Stimulated activated CD8-positive, alpha-beta memory T cell treated with anti-CD3 and anti-CD28 coated beads, Interleukin-15, amount 100 ng/mL, for 48 hours (primary cell): ENCODE measurements around the gene FHOD3.

Experiments used
- DNase-seq, 2 donors: peaks; one replicate each; pipeline ENCODE4 v3.0.0-alpha.2; 2020; ENCODE audit warnings: low read depth in 2 of 2

Gene FHOD3

GRCh38 chr18:36296650-36297416 lies 680 bp upstream of the FHOD3 start:
- DNase-seq: no peak

DNA sequence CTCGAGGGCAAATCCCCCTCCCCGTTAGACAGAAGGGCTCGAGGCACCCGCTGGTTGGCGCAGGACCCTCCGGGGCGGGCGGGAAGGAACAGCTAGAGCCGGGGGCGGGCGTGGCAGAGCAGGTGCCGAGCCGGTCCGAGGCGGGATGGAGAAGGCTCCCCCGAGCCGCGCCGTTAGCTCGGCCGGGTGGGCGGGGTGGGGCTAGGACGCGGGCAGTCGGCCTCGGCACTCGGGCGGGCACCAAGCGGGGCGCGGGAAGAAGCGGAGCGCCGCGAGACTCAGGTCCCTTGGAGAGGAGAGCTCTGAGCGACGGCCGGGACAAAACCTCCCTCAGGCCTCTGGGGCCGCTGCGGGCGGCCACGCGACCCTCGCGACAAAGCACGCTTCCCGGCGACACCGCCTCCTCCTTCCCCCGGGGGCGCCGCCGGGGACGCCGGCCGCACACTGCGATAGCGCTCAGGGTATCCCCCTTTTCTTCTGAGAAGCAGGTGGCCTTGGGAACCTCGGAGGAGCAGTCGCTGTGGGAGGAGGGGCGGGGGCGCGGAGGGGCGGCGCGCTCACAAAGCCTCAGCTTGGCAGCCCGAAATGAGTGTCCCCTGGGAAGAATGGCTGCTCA lies 721 bp downstream of the FHOD3 start:
- DNase-seq: no peak

DNA sequence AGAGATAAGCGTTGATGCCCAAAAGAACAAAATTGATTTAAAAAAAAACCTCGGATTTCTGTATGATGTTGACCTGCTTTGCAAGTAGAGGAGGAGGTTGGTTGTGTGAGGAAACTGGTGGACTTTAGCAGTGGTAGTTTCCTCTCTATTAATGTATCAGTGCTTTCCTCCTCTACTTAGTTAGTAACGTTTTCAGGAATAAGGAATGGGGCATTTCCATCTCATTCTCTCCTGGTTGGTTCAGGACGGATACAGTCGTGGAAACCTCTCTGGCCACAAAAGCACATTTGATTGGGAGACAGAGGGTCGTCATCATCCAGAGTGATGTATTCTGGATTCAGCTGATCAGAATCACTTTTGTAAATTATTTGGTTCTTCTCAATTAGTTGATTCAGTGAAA lies 1.5 kb downstream of the FHOD3 start:
- DNase-seq: no peak

DNA sequence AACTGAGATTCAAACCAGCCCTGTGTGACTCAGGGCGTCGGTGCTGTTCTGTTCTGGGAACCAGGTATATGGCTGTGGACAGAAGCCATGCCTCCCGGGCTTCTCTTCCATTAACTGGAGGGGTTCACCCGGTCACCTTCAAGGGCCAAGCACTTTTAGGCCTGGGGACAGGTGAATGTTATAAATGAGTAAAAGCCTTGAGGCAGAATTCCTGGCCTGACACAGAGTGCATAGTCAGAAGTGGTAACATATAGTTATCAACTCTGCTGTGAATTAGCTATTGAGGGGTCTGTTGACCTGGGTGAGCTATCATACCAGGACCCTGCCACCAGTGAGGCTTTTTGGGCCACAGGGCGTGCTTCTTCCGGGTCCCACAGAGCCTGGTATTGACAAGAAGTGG lies 2.7 kb downstream of the FHOD3 start:
- DNase-seq: no peak

DNA sequence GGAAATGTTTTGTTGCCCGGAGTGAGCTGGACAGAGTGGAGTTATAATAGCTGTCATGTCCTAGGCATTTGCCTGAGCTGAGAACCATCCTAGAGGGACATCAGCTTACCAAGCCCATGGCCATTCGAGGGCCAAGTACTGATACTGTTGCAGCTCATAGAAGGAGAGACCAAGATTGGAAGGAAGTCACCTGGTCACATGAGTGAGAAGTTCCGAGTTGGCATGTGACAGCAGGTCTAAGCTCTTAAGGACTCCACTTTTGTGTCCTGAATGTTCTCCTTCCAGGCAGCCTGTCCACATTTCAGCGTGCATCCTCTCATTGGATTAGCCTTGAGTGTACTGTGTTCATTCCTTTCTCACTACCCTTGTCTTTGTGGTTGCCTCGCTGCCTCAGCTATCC lies 4.4 kb downstream of the FHOD3 start:
- DNase-seq: no peak

DNA sequence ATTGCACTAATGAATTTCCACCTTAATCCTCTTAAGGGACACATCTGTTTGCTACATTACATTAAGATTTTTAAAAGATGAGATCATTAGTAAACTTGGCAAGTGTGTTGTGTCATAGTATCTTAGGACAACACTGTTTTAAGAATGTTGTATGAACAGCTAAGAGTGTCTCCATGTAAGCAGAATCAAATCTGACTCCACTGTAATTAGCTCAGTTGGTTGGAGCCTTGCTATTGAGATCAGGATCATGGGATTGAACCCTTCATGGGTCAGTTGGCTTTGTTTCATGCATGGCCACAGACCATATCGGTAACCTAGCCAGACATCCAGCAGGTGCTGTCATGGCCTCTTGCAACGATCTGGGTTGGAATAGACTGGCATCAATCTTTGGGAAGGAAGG lies 5.2 kb downstream of the FHOD3 start:
- DNase-seq: no peak

DNA sequence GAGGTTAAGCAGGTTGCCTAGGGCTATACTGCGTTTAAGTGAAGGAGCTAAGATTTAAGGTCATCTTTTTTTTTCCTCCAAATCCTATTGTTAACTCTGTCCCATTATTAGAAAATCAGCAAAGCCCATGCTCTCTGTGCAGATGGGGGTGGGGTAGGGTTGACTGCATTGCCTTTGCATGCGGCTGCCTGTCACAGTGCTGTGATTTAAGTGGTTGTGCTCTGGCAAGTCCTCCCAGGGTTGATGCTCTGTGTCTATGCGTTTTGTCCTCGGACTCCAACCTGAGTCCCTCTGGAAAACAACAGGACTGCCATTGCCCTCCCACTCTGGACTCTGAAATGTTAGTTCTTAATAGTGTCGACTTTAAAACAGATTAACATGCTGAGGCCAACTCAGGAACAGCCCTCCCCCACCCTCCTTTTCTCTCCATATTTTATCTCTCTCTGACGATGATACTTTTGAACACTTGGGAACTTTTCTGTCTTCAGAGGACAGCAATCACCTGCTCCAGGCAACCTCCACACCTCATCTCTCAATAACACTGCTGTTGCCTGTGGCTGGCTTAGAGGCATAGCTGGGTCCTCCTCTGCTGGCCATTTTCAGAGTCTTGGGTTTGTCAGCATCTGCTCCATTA lies 5.8 kb downstream of the FHOD3 start:
- no peak for DNase-seq

GRCh38 chr18:36304723-36305122 lies 7.2 kb downstream of the FHOD3 start:
- DNase-seq: no peak

DNA sequence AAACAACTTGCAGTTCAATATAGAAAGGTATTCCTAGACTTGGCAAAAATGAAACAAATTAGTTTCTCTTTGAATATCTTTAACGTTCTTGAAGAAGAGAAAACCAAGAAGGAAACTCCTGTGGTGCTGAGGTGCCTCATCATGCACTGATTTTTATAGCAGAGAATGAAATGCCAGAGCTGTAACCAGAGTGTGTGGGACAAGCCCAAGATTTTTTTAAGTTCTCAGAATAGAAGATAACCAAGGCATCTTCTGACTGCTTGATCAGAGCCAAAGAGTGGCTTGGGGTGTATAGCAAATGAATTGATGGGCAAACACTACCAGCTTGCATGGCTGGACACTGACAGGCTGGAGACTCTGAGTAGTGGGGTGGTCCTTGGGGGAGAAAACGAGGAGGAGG lies 7.9 kb downstream of the FHOD3 start:
- no peak for DNase-seq

DNA sequence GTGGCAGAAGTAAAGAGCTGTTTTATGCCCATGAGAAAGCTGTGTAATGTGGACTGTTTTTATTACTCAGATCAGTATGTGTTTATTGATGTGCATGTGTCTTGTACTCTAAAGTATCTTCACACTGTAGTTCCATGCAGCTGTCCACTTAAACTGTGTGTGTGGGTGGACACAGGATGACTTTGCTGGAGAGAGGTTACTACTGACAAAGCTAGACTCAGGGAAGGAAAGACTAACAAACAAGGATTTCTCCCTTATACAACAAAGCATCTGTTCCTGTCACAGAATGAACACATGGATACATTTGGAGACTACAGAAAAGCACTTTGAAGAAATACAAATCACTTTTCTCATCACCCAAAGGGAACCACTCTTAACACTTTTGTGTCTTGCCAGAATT lies 10.0 kb downstream of the FHOD3 start:
- no peak for DNase-seq

- DNase-seq: no peak
Observed at GRCh38 chr18:36308711-36309435, 11.4 kb downstream of the FHOD3 start.

DNA sequence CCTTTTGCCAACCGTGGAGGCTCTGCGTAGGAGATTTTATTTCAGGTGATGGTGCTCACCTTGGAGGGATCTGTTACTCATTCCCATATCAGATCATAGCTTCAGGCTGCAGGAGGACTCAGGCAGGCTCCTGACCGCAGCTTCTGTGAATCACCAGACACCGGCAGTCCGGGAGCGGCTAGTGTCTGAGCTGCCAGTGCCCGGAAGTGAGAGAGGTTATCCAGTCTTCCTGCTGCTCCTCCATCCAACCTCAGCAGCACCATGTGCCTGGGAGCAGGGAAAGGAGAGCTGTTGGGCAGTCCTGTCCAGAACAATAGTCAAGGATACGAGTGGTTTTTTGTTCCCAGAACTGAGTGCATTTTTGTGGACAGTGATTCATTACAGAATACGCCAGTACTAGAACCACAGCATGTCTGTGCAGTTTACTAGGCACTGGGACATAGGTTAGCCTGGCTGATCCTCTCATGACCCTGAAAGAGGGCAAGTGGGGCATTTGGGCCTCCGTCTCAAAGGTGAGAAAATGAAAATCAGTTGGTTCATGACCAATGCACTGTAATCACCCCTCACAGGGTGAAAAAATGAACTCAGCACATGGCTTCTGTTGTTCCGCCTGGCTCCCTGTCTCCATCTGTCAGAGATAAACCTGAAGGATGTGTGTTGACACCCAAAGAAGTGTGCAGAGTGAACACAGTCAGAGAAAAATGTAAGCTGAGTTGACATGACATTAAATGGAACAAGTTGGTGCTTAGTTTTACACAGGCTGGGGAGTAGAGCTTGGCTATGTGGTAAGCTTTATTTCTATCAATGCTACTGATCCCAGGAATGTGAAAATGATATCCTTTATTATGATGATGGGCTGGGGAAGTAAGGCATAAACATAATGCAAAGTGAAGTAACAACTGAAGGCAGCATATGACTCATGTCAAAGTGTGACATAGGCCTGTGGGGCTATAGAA lies 12.2 kb downstream of the FHOD3 start:
- no peak for DNase-seq

DNA sequence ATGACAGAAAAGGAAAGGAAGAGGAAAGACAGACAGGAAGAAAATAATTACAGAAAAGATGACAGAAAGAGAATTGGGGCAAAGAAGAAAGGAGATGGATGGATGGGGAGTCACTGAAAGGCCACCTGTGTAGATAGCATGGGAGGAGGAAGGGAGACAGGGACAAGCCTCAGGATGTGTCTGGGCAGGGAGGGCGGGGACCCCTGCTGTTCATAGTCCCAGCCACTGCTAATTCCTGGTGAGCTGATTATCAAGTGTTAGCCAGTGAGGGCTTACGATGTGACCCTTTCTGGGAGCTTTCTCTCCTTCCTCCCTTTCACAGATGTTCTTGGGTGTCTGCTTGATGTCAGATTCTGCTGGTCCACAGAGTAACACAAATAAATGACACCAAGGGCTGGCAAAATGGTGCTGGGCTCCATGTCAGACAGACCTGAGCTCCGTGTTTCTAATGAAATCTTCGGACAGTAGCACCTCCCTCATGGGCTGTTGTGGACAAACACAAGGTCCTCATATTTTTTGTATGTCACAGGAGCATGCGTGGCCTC lies 13.6 kb downstream of the FHOD3 start:
- no peak for DNase-seq

- no peak for DNase-seq
Observed at GRCh38 chr18:36312806-36313395, 15.4 kb downstream of the FHOD3 start.

DNA sequence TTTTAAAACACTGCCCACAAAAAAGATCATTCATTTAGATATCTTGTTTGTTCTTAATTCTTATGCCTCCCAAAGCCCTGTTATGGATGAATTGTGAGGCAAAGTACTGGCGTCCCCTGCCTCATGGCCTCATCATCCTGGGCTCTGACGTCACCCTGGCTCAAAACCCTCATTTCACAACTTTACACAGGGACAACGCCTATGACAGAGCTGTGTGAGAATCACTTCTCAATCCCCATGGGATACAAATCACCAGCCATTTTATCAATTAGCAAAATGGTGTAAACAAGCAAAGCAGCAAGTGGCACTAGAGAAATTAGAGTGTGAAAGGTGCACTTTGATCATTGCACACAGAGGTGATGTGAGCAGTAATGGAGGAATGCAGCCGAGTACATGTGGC lies 16.6 kb downstream of the FHOD3 start:
- no peak for DNase-seq

DNA sequence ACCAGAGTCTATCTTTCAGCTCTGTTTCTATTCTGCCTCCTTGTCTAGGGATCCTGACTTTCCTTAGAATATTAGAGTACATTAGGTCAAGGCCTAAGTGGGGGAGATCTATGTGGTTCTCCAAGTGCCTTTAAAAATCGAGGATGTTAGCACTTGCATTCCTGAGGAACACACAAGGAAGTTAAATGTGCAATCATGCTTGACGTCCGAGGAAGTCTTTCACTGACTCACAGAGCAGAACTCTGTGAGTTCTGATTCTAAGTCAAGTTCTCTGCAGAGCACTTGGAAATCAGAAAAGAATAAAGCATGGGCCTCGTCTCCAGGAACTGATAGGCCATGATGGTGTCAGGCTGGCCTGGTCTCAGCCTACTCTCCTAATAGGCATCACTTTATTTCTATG lies 17.2 kb downstream of the FHOD3 start:
- no peak for DNase-seq

DNA sequence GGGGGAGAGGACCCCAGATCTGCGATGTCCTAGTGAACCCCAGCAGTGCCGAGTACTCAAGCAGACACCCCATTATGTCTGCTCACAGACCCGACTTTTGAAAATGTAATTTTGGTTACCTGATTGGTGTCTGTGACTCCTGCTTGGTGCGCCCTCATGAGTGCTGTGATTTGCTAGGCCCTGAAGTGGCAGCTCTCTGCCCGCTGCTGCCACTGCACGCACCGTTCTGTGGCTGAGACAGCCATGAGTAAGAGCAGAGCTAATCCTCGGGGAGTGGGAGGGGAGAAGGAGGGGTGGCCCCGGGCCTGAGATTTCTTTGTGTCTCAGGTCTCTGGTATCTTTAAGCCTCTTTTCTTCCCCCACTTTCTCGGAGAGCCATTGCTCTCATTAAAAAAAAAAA lies 18.2 kb downstream of the FHOD3 start:
- DNase-seq: no peak

DNA sequence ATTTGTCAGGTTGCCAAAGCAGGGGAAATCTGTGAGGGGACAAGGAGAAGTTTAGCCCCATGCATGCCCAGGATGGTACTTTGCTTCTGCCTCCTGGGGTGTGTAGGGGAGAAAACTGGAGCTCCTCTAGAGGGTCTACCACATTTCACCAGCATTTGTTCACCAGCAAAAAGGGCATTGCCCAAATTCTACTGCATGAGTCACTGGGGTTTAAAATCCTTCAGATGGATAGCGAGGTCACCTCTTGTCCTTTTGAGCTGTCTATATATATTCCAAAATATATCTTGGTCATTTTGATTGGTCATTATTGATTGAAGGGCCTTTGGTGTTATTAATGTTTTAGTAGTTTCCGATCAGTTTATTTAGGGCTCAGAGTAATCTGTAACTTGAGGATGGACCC lies 18.7 kb downstream of the FHOD3 start:
- DNase-seq: no peak

GRCh38 chr18:36321658-36322407 lies 24.3 kb downstream of the FHOD3 start:
- DNase-seq: no peak

DNA sequence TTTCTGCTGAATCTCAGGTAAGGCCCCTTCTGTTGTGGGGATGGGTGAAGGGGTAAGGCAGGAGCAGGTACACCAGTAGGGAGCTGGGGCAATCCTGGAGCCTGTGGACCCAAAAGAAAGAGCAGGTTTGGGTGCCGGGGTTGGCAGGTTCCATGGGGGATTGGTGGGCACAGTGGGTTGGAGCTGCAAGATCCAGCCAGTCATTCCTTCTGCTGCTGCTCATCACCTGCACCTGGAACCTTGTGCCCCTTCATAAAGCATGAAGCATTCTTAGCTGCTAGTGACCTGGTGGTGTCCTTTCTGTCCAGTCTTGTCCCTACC lies 24.9 kb downstream of the FHOD3 start:
- no peak for DNase-seq
